HepG2 (cell line): ENCODE measurements around the gene AEN.

ENCODE experiments used
- FOXC1 ChIP-seq: sonication (generic); formaldehyde crosslinking; IDR thresholded peaks from 2 replicates; pipeline ENCODE4 v1.8.0; 2022; ENCODE audit warnings: mild to moderate bottlenecking, missing genetic modification reagents, borderline replicate concordance
- MTA3 ChIP-seq: sonication (generic); formaldehyde crosslinking; IDR thresholded peaks from 2 replicates; pipeline ENCODE4 v1.4.0; 2020; ENCODE audit warnings: missing genetic modification reagents
- MYC ChIP-seq: sonication (generic); formaldehyde crosslinking; IDR thresholded peaks from 2 replicates; pipeline ENCODE4 v1.9.0; 2021; ENCODE audit warnings: missing genetic modification reagents, borderline replicate concordance
- NFATC3 ChIP-seq: sonication (generic); formaldehyde crosslinking; IDR thresholded peaks from 2 replicates; pipeline ENCODE4 v1.5.1; 2020; ENCODE audit warnings: mild to moderate bottlenecking, missing genetic modification reagents
- NR2C2 ChIP-seq: sonication (generic); formaldehyde crosslinking; IDR thresholded peaks from 2 replicates; pipeline ENCODE4 v1.4.0; 2020; ENCODE audit warnings: missing genetic modification reagents, mild to moderate bottlenecking, moderate library complexity, borderline replicate concordance
- SRF ChIP-seq: IDR thresholded peaks from 2 replicates; pipeline ENCODE4 v1.6.1; 2011; ENCODE audit warnings: mild to moderate bottlenecking, low read depth, low read length, moderate library complexity
- ZNF557 ChIP-seq: sonication (generic); formaldehyde crosslinking; IDR thresholded peaks from 2 replicates; pipeline ENCODE4 v1.4.0; 2020; ENCODE audit warnings: missing genetic modification reagents
- ZNF577 ChIP-seq: sonication (generic); formaldehyde crosslinking; IDR thresholded peaks from 2 replicates; pipeline ENCODE4 v1.4.0; 2020; ENCODE audit warnings: mild to moderate bottlenecking, low read depth, missing genetic modification reagents, borderline replicate concordance
- TF ChIP-seq, protein P1 (sequence below): sonication (generic); formaldehyde crosslinking; IDR thresholded peaks from 2 replicates; pipeline ENCODE4 v1.4.0; 2020; ENCODE audit warnings: missing genetic modification reagents
- TF ChIP-seq, protein P2 (sequence below): sonication (generic); formaldehyde crosslinking; IDR thresholded peaks from 2 replicates; pipeline ENCODE4 v1.4.0; 2020; ENCODE audit warnings: low read depth, mild to moderate bottlenecking, missing genetic modification reagents
- TF ChIP-seq, protein P3 (sequence below): sonication (generic); formaldehyde crosslinking; IDR thresholded peaks from 2 replicates; pipeline ENCODE4 v1.5.0; 2020; ENCODE audit warnings: mild to moderate bottlenecking, missing genetic modification reagents, moderate library complexity

DNA sequence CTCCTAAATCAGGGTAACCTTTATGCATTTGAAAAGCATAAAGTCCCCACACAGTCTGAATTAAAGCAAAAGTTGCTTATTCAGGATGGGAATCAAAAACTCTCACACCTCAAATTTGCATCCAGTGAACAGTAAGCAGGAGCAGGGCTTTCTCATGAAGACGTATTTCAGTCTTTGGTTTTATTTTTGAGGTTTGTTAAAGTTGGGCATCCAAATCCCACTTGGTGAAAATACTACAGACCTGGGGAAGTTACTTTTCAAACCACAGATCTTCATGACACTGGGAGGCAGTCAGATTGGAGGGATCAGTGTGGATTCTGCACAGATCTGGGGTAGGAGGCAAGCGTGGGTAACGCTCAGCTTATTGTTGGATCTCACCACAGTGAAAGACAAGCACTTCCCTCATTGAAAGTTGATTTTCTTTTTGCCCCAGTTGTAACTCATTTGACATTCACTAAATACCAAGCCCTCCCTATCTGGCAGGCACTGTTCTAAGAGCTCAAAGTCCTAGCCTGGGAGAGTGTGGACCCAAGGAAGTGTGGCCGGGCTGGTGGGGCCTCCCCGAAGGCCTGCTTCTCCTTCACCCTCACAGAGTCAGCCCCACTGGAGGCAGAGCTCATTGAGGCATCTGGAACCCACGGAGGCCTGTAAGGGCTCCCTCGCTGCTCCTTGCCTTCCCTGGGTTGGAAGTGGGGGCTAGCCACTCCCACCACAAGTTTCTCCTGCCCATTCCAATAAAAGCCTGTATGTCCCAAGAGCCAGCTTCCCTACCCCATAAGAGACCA, 16.9 kb downstream of the AEN start:
- TF ChIP-seq MYC (CRISPR knock-in tag), result no peak
- TF ChIP-seq MTA3 (CRISPR knock-in tag), result no peak
- TF ChIP-seq, protein P1, sequence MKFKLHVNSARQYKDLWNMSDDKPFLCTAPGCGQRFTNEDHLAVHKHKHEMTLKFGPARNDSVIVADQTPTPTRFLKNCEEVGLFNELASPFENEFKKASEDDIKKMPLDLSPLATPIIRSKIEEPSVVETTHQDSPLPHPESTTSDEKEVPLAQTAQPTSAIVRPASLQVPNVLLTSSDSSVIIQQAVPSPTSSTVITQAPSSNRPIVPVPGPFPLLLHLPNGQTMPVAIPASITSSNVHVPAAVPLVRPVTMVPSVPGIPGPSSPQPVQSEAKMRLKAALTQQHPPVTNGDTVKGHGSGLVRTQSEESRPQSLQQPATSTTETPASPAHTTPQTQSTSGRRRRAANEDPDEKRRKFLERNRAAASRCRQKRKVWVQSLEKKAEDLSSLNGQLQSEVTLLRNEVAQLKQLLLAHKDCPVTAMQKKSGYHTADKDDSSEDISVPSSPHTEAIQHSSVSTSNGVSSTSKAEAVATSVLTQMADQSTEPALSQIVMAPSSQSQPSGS (CRISPR knock-in tag), result no peak
- TF ChIP-seq SRF, result no peak
- no peak for TF ChIP-seq NFATC3 (CRISPR knock-in tag)
- TF ChIP-seq NR2C2 (CRISPR knock-in tag), result no peak
- TF ChIP-seq, protein P2, sequence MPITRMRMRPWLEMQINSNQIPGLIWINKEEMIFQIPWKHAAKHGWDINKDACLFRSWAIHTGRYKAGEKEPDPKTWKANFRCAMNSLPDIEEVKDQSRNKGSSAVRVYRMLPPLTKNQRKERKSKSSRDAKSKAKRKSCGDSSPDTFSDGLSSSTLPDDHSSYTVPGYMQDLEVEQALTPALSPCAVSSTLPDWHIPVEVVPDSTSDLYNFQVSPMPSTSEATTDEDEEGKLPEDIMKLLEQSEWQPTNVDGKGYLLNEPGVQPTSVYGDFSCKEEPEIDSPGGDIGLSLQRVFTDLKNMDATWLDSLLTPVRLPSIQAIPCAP (CRISPR knock-in tag), result no peak
- TF ChIP-seq FOXC1, result no peak
- no peak for TF ChIP-seq ZNF557 (CRISPR knock-in tag)
- TF ChIP-seq, protein P3, sequence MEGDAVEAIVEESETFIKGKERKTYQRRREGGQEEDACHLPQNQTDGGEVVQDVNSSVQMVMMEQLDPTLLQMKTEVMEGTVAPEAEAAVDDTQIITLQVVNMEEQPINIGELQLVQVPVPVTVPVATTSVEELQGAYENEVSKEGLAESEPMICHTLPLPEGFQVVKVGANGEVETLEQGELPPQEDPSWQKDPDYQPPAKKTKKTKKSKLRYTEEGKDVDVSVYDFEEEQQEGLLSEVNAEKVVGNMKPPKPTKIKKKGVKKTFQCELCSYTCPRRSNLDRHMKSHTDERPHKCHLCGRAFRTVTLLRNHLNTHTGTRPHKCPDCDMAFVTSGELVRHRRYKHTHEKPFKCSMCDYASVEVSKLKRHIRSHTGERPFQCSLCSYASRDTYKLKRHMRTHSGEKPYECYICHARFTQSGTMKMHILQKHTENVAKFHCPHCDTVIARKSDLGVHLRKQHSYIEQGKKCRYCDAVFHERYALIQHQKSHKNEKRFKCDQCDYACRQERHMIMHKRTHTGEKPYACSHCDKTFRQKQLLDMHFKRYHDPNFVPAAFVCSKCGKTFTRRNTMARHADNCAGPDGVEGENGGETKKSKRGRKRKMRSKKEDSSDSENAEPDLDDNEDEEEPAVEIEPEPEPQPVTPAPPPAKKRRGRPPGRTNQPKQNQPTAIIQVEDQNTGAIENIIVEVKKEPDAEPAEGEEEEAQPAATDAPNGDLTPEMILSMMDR (CRISPR knock-in tag), result no peak
- no peak for TF ChIP-seq ZNF577 (CRISPR knock-in tag)
